HepG2 (cell line): ENCODE measurements around the gene GYS1. TPM values are rescaled to one million over a fixed set of nuclear protein-coding genes. Genes with fewer than 3 reads are reported as not detected.

Source experiments
- ERF ChIP-seq: IDR thresholded peaks from 2 replicates; pipeline ENCODE4 v1.6.1; 2018; ENCODE audit warnings: missing biosample characterization, missing genetic modification reagents
- GABPB1 ChIP-seq: IDR thresholded peaks from 2 replicates; pipeline ENCODE4 v1.6.1; 2016; ENCODE audit warnings: mild to moderate bottlenecking, missing genetic modification reagents, moderate library complexity, missing compliant biosample characterization
- HNRNPL ChIP-seq: fragments of 200-400 bp; formaldehyde crosslinking; IDR thresholded peaks from 2 replicates; pipeline ENCODE4 v1.6.1; 2017; ENCODE audit warnings: mild to moderate bottlenecking, low read depth, low read length
- JUNB ChIP-seq: sonication (generic); formaldehyde crosslinking; IDR thresholded peaks from 2 replicates; pipeline ENCODE4 v1.8.0; 2022; ENCODE audit warnings: missing genetic modification reagents, mild to moderate bottlenecking, borderline replicate concordance
- KDM5B ChIP-seq: sonication (generic); formaldehyde crosslinking; IDR thresholded peaks from 2 replicates; pipeline ENCODE4 v1.4.0; 2020; ENCODE audit warnings: missing genetic modification reagents, mild to moderate bottlenecking, borderline replicate concordance
- KLF12 ChIP-seq: sonication (generic); formaldehyde crosslinking; IDR thresholded peaks from 2 replicates; pipeline ENCODE4 v1.4.0; 2020; ENCODE audit warnings: missing genetic modification reagents, borderline replicate concordance
- NCOA2 ChIP-seq: sonication (generic); formaldehyde crosslinking; IDR thresholded peaks from 2 replicates; pipeline ENCODE4 v1.8.0; 2022; ENCODE audit warnings: inconsistent platforms
- PLRG1 ChIP-seq: fragments of 450-650 bp; conservative IDR thresholded peaks from 2 replicates; pipeline ENCODE4 v1.6.1; 2016
- SETDB1 ChIP-seq: sonication (generic); formaldehyde crosslinking; IDR thresholded peaks from 2 replicates; pipeline ENCODE4 v1.5.1; 2020; ENCODE audit warnings: missing genetic modification reagents, mild to moderate bottlenecking, borderline replicate concordance
- TAF1 ChIP-seq: sonication (generic); formaldehyde crosslinking; IDR thresholded peaks from 2 replicates; pipeline ENCODE4 v1.4.0; 2020; ENCODE audit warnings: missing genetic modification reagents
- THAP11 ChIP-seq: IDR thresholded peaks from 2 replicates; pipeline ENCODE4 v1.6.1; 2016; ENCODE audit warnings: missing biosample characterization, missing genetic modification reagents
- ZNF274 ChIP-seq: sonication (generic); formaldehyde crosslinking; IDR thresholded peaks from 2 replicates; pipeline ENCODE4 v1.5.1; 2020; ENCODE audit warnings: mild to moderate bottlenecking, missing genetic modification reagents
- ZNF292 ChIP-seq: sonication (generic); formaldehyde crosslinking; IDR thresholded peaks from 2 replicates; pipeline ENCODE4 v1.8.1; 2022; ENCODE audit warnings: mild to moderate bottlenecking, low read depth, missing genetic modification reagents, borderline replicate concordance
- ZNF468 ChIP-seq: sonication (generic); formaldehyde crosslinking; IDR thresholded peaks from 2 replicates; pipeline ENCODE4 v1.8.0; 2022; ENCODE audit warnings: mild to moderate bottlenecking, moderate library complexity, missing genetic modification reagents
- ZNF546 ChIP-seq: sonication (generic); formaldehyde crosslinking; conservative IDR thresholded peaks from 2 replicates; pipeline ENCODE4 v1.8.1; 2023; ENCODE audit warnings: mild to moderate bottlenecking, missing genetic modification reagents
- ZNF788 ChIP-seq: sonication (generic); formaldehyde crosslinking; IDR thresholded peaks from 2 replicates; pipeline ENCODE4 v1.5.0; 2020; ENCODE audit warnings: mild to moderate bottlenecking, missing genetic modification reagents, borderline replicate concordance
- polyA plus RNA-seq, 8 experiments: library from polyadenylated mRNA; depleted of rRNA in 3 of 8; stranded (reverse) in 7 of 8; unstranded in 1 of 8; fragments of >200 nt; fragmentation: Illumina TruSeq in 4 of 8; extraction: Trizol in 4 of 8; gene quantifications; 2 replicates each; pipeline versions ENCODE4 v1.2.1 to v1.2.3, GENCODE V29; 2011 to 2016; ENCODE audit warnings: low read depth in 4 of 8, missing spikeins in 1 of 8, mixed read lengths in 1 of 8; ENCODE audit not compliant: insufficient read depth in 1 of 8
- total RNA-seq, 5 experiments: library from RNA; depleted of rRNA; stranded (reverse); fragments of >200 nt; fragmentation: Illumina TruSeq; extraction: Trizol; gene quantifications; 2 replicates each; pipeline ENCODE4 v1.2.3, GENCODE V29; 2016; ENCODE audit warnings: low read depth in 1 of 5
- TF ChIP-seq, protein P1 (sequence below): IDR thresholded peaks from 2 replicates; pipeline ENCODE4 v1.6.1; 2016; ENCODE audit warnings: missing biosample characterization, missing genetic modification reagents, low read depth
- TF ChIP-seq, protein P2 (sequence below): IDR thresholded peaks from 2 replicates; pipeline ENCODE4 v1.6.1; 2016; ENCODE audit warnings: low read depth, missing genetic modification reagents, missing compliant biosample characterization
- TF ChIP-seq, protein P3 (sequence below): sonication (generic); formaldehyde crosslinking; IDR thresholded peaks from 2 replicates; pipeline ENCODE4 v1.8.1; 2022; ENCODE audit warnings: low read depth, mild to moderate bottlenecking, missing genetic modification reagents
- TF ChIP-seq, protein P4 (sequence below): IDR thresholded peaks from 2 replicates; pipeline ENCODE4 v1.6.1; 2012; ENCODE audit warnings: inconsistent platforms

Gene GYS1
- total and polyA plus RNA-seq, 2 of the 13 experiments (the other 11 are each of a cell fraction or from before 2014, with no cell fraction given), result 18.4 to 42.1 TPM

DNA sequence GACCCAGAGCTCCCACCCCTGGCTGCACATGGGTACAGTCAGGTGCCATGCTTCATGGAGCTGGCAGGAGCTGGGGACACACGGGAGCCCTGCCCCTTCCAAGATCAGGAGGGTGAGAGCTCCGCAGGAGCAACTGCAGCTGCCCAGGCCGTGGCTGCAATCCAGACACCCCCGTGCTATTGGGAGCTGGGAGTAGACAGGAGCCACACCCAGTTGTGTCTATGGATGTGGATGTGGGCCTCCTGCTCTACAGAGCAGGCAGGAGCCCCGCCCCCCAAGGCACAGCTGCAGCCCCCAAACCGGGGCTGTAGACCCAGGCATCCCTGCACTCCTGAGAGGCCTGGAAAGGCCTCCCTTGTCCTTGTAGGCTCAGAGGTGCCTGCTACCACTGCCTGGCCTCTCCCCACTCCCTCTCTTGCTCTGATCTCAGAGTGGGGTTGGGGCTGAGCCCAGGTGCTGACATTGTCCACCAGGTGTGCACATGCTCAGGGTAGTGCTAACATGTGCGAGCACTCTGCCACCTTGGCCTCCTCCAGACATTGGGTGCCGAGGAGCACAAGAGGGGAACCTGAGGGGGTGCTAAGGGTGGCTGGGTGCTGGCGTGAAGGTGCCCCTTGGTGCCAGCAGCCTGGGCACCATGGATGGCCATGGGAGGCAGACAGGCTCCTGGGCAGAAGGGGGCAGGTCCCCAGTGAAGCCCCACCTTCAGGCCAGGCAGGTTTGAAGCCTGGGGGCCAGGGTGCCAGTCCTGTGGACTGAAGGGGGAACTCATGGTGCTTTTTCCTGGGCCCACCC, 46.4 kb downstream of the GYS1 start (continued):
- TF ChIP-seq ZNF788 (CRISPR knock-in tag) (0 out of 2 replicates have a peak, but pooled peaks have one; percentile 24), KLF12 (CRISPR knock-in tag) (0 out of 2 replicates have a peak, but pooled peaks have one; percentile 22), PLRG1 (no peak), SETDB1 (CRISPR knock-in tag) (0 out of 2 replicates have a peak, but pooled peaks have one; percentile 66), GABPB1 (peak; percentile 12; the same call in 1 of the 2 replicates), JUNB (CRISPR knock-in tag) (no peak), NCOA2 (CRISPR knock-in tag) (no peak), ZNF468 (no peak), TAF1 (CRISPR knock-in tag) (peak; percentile 23; the same call in 1 of the 2 replicates), HNRNPL (peak; percentile 81; the same call in 1 of the 2 replicates), ERF (CRISPR knock-in tag) (no peak), ZNF274 (CRISPR knock-in tag) (no peak; the same call in 1 of the 2 replicates), ZNF546 (CRISPR knock-in tag) (no peak), ZNF292 (CRISPR knock-in tag) (no peak), THAP11 (peak; percentile 18; the same call in 1 of the 2 replicates), KDM5B (0 out of 2 replicates have a peak, but pooled peaks have one; percentile 17)
- TF ChIP-seq, protein P1, sequence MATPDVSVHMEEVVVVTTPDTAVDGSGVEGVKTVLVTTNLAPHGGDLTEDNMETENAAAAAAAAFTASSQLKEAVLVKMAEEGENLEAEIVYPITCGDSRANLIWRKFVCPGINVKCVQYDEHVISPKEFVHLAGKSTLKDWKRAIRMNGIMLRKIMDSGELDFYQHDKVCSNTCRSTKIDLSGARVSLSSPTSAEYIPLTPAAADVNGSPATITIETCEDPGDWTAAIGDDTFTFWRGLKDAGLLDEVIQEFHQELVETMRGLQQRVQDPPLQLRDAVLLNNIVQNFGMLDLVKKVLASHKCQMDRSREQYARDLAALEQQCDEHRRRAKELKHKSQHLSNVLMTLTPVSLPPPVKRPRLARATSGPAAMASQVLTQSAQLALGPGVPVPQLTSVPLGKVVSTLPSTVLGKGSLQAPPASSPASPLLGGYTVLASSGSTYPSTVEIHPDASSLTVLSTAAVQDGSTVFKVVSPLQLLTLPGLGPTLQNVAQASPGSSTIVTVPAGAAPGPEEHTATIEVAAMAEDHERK (CRISPR knock-in tag), result no peak
- TF ChIP-seq, protein P2, sequence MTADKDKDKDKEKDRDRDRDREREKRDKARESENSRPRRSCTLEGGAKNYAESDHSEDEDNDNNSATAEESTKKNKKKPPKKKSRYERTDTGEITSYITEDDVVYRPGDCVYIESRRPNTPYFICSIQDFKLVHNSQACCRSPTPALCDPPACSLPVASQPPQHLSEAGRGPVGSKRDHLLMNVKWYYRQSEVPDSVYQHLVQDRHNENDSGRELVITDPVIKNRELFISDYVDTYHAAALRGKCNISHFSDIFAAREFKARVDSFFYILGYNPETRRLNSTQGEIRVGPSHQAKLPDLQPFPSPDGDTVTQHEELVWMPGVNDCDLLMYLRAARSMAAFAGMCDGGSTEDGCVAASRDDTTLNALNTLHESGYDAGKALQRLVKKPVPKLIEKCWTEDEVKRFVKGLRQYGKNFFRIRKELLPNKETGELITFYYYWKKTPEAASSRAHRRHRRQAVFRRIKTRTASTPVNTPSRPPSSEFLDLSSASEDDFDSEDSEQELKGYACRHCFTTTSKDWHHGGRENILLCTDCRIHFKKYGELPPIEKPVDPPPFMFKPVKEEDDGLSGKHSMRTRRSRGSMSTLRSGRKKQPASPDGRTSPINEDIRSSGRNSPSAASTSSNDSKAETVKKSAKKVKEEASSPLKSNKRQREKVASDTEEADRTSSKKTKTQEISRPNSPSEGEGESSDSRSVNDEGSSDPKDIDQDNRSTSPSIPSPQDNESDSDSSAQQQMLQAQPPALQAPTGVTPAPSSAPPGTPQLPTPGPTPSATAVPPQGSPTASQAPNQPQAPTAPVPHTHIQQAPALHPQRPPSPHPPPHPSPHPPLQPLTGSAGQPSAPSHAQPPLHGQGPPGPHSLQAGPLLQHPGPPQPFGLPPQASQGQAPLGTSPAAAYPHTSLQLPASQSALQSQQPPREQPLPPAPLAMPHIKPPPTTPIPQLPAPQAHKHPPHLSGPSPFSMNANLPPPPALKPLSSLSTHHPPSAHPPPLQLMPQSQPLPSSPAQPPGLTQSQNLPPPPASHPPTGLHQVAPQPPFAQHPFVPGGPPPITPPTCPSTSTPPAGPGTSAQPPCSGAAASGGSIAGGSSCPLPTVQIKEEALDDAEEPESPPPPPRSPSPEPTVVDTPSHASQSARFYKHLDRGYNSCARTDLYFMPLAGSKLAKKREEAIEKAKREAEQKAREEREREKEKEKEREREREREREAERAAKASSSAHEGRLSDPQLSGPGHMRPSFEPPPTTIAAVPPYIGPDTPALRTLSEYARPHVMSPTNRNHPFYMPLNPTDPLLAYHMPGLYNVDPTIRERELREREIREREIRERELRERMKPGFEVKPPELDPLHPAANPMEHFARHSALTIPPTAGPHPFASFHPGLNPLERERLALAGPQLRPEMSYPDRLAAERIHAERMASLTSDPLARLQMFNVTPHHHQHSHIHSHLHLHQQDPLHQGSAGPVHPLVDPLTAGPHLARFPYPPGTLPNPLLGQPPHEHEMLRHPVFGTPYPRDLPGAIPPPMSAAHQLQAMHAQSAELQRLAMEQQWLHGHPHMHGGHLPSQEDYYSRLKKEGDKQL (CRISPR knock-in tag), result no peak
- TF ChIP-seq, protein P3, sequence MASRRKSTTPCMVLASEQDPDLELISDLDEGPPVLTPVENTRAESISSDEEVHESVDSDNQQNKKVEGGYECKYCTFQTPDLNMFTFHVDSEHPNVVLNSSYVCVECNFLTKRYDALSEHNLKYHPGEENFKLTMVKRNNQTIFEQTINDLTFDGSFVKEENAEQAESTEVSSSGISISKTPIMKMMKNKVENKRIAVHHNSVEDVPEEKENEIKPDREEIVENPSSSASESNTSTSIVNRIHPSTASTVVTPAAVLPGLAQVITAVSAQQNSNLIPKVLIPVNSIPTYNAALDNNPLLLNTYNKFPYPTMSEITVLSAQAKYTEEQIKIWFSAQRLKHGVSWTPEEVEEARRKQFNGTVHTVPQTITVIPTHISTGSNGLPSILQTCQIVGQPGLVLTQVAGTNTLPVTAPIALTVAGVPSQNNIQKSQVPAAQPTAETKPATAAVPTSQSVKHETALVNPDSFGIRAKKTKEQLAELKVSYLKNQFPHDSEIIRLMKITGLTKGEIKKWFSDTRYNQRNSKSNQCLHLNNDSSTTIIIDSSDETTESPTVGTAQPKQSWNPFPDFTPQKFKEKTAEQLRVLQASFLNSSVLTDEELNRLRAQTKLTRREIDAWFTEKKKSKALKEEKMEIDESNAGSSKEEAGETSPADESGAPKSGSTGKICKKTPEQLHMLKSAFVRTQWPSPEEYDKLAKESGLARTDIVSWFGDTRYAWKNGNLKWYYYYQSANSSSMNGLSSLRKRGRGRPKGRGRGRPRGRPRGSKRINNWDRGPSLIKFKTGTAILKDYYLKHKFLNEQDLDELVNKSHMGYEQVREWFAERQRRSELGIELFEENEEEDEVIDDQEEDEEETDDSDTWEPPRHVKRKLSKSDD (CRISPR knock-in tag), result no peak
- TF ChIP-seq, protein P4, sequence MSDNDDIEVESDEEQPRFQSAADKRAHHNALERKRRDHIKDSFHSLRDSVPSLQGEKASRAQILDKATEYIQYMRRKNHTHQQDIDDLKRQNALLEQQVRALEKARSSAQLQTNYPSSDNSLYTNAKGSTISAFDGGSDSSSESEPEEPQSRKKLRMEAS, result peak; percentile 54; the same call in 1 of the 2 replicates
